Measurements from ENCODE around the gene PSMD12. TPM values are rescaled to one million over a fixed set of nuclear protein-coding genes. Genes with fewer than 3 reads are reported as not detected.

PSMD12 gene
- polyA plus RNA-seq, 1 of the 3 experiments (the other 2 are of a cell fraction), result 31.4 TPM

DNA sequence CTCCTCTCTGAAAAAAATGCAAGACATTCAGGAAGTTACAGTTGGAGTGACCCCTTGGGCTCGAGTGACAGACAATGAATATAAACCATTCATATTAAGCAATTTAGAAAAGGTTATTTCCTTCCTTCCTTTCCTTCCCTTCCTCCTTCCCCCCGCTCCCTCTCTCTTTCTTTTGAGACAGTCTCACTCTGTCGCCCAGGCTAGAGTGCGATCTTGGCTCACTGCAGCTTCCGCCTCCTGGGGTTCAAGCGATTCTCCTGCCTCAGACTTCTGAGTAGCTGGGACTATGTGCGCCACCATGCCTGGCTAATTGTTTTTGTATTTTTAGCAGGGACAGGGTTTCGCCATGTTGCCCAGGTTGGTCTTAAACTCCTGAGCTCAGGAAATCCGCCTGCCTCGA lies 13.2 kb downstream of the PSMD12 start:
- H4K20me1 ChIP-seq (ENCODE audit: insufficient read depth), result peaks cover 13% of the 10 kb centered on the region
- H3K27me3 ChIP-seq (ENCODE audit: insufficient read depth), result no peaks in the 10 kb centered on the region
- H3K9ac ChIP-seq, result no peak overlapping the region
- H3K4me2 ChIP-seq, result no peak overlapping the region
- H3K36me3 ChIP-seq (replicated peaks in 1 of 2; ENCODE audit: control insufficient read depth in 1 of 2, insufficient read depth in 2 of 2, low read length in 1 of 2), result peaks cover 62 to 83% of the 10 kb centered on the region in 2 experiments
- DNase-seq, result no peak
- no peaks in the 10 kb centered on the region for H3K9me3 ChIP-seq
- TF ChIP-seq, protein P1, sequence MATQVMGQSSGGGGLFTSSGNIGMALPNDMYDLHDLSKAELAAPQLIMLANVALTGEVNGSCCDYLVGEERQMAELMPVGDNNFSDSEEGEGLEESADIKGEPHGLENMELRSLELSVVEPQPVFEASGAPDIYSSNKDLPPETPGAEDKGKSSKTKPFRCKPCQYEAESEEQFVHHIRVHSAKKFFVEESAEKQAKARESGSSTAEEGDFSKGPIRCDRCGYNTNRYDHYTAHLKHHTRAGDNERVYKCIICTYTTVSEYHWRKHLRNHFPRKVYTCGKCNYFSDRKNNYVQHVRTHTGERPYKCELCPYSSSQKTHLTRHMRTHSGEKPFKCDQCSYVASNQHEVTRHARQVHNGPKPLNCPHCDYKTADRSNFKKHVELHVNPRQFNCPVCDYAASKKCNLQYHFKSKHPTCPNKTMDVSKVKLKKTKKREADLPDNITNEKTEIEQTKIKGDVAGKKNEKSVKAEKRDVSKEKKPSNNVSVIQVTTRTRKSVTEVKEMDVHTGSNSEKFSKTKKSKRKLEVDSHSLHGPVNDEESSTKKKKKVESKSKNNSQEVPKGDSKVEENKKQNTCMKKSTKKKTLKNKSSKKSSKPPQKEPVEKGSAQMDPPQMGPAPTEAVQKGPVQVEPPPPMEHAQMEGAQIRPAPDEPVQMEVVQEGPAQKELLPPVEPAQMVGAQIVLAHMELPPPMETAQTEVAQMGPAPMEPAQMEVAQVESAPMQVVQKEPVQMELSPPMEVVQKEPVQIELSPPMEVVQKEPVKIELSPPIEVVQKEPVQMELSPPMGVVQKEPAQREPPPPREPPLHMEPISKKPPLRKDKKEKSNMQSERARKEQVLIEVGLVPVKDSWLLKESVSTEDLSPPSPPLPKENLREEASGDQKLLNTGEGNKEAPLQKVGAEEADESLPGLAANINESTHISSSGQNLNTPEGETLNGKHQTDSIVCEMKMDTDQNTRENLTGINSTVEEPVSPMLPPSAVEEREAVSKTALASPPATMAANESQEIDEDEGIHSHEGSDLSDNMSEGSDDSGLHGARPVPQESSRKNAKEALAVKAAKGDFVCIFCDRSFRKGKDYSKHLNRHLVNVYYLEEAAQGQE (IDR thresholded peaks at IDR 0.05; ENCODE audit: low read depth, low read length), result no peak
- TF ChIP-seq CHD2 (IDR thresholded peaks at IDR 0.05; ENCODE audit: low read length, partially characterized antibody) (no peak), NRF1 (IDR thresholded peaks at IDR 0.05; ENCODE audit: low read depth, low read length) (no peak), FOSL2 (IDR thresholded peaks at IDR 0.05; ENCODE audit: borderline replicate concordance, low read depth) (no peak), RAD21 (IDR thresholded peaks at IDR 0.05; ENCODE audit: low read length) (no peak), GABPA (IDR thresholded peaks at IDR 0.05; ENCODE audit: low read depth) (no peak), FOXJ3 (CRISPR knock-in tag; IDR thresholded peaks at IDR 0.05) (no peak), TCF12 (IDR thresholded peaks at IDR 0.05) (no peak), MEF2A (IDR thresholded peaks at IDR 0.05; ENCODE audit: borderline replicate concordance, low read depth) (no peak), MXI1 (IDR thresholded peaks at IDR 0.05; ENCODE audit: low read depth, low read length) (no peak)
- TF ChIP-seq, protein P2, sequence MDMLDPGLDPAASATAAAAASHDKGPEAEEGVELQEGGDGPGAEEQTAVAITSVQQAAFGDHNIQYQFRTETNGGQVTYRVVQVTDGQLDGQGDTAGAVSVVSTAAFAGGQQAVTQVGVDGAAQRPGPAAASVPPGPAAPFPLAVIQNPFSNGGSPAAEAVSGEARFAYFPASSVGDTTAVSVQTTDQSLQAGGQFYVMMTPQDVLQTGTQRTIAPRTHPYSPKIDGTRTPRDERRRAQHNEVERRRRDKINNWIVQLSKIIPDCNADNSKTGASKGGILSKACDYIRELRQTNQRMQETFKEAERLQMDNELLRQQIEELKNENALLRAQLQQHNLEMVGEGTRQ (IDR thresholded peaks at IDR 0.05; ENCODE audit: borderline replicate concordance, low read depth, low read length), result no peak
- TF ChIP-seq, protein P3, sequence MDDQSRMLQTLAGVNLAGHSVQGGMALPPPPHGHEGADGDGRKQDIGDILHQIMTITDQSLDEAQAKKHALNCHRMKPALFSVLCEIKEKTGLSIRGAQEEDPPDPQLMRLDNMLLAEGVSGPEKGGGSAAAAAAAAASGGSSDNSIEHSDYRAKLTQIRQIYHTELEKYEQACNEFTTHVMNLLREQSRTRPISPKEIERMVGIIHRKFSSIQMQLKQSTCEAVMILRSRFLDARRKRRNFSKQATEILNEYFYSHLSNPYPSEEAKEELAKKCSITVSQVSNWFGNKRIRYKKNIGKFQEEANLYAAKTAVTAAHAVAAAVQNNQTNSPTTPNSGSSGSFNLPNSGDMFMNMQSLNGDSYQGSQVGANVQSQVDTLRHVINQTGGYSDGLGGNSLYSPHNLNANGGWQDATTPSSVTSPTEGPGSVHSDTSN (IDR thresholded peaks at IDR 0.05), result no peak
- H3K4me3 ChIP-seq (ENCODE audit: low read depth in 2 of 2, low read length in 1 of 2), result no peak overlapping the region
- H3K9me2 ChIP-seq, result no peaks in the 10 kb centered on the region
- no peak overlapping the region for H2AFZ ChIP-seq (ENCODE audit: low read depth)
- peaks cover 74% of the 10 kb centered on the region for H3K79me2 ChIP-seq (ENCODE audit: insufficient read depth)
- POLR2A ChIA-PET, result interaction anchor here (0.7 to 0.9 kb wide), 2 partner anchors 10 to 20 kb away, joined by 3 read pairs; no protein-coding TSS in a partner anchor
- no peak overlapping the region for H3K27ac ChIP-seq (ENCODE audit: low read depth in 2 of 2, low read length in 1 of 2)
- H3K4me1 ChIP-seq (ENCODE audit: control insufficient read depth in 1 of 2, insufficient read depth in 2 of 2, low read depth in 1 of 2, low read length in 1 of 2), result no peaks in the 10 kb centered on the region; a peak in 1 of 4 replicates
- CTCF ChIA-PET, result interaction anchor here (0.6 to 2.4 kb wide), 3 partner anchors 21 to 364 kb away, joined by 3 to 12 read pairs (median 4); no protein-coding TSS in a partner anchor
- WGBS (ENCODE audit: low lambda C conversion rate), result 89% methylated on average over 10 of the region's 10 CpGs
- H3F3A ChIP-seq (replicated peaks; ENCODE audit: insufficient read depth), result peaks cover 3% of the 10 kb centered on the region

Measured in SK-N-SH (cell line).